HepG2 (cell line): Measurements from ENCODE around the gene INSR. TPM values are rescaled to one million over a fixed set of nuclear protein-coding genes. Genes with fewer than 3 reads are reported as not detected.

ENCODE experiments used
- ATAC-seq: fragments of 200-7000 bp; cut with Tn5 transposase; 3 replicates; pipeline ENCODE4 v1.9.1; 2020; ENCODE audit warnings: mild to moderate bottlenecking, moderate library complexity
- BruUV-seq: library from RNA; stranded (reverse); fragments of 400-500 nt; replicated peaks from 2 replicates; lab custom pipeline; 2021; lab: Mats Ljungman, UMichigan
- CTCF ChIA-PET: fragments of 300-600 bp; formaldehyde crosslinking; extraction: SDS; loops from one replicate; lab custom pipeline; 2021; ENCODE audit warnings: low total read pairs, inconsistent platforms, low intra/inter-chr PET ratio; lab: Yijun Ruan, JAX
- POLR2A ChIA-PET: fragments of 350-600 bp; sonication (Branson Sonifier 250); formaldehyde crosslinking; loops from one replicate; lab custom pipeline; 2020; ENCODE audit warnings: antibody characterized with exemption, inconsistent platforms; lab: Yijun Ruan, JAX
- DNase-seq: peaks from one replicate; pipeline ENCODE4 v3.0.0-alpha.2; 2015; ENCODE audit warnings: low spot score
- FAIRE-seq: peaks from 3 replicates; lab custom pipeline; 2011; peaks lifted over from hg19 to GRCh38; lab: Jason Lieb, UNC
- H2AFZ ChIP-seq: one replicate; pipeline ENCODE4 v1.6.1; 2011; ENCODE audit warnings: low read length, inconsistent platforms
- H3K27ac ChIP-seq: fragments of 300-600 bp; 3 replicates; pipeline ENCODE4 v1.8.0; 2011; ENCODE audit warnings: mixed run types, mild to moderate bottlenecking, mixed read lengths, low read length, inconsistent platforms; ENCODE audit not compliant: insufficient read depth; ENCODE audit errors: extremely low read length
- H3K27me3 ChIP-seq, 2 experiments: fragments of 200-600 bp in 1 of 2; 2 replicates in 1 of 2; 3 replicates in 1 of 2; pipeline versions ENCODE4 v1.6.0 to v1.8.0; 2011; ENCODE audit warnings: low read length in 2 of 2, mild to moderate bottlenecking in 2 of 2, moderate library complexity in 2 of 2, inconsistent platforms in 1 of 2; ENCODE audit not compliant: insufficient read depth in 2 of 2, control insufficient read depth in 1 of 2
- H3K36me3 ChIP-seq, 2 experiments: fragments of 200-600 bp in 1 of 2; replicated peaks in 1 of 2; 2 replicates in 1 of 2; 3 replicates in 1 of 2; pipeline versions ENCODE4 v1.5.1 to v1.8.0; 2011; ENCODE audit warnings: low read length in 2 of 2, inconsistent platforms in 1 of 2; ENCODE audit not compliant: insufficient read depth in 2 of 2, control insufficient read depth in 1 of 2
- H3K4me1 ChIP-seq: 2 replicates; pipeline ENCODE4 v1.5.1; 2012; ENCODE audit warnings: low read length, inconsistent platforms; ENCODE audit not compliant: insufficient read depth
- H3K4me2 ChIP-seq: 2 replicates; pipeline ENCODE4 v1.6.0; 2011; ENCODE audit warnings: low read depth, low read length, inconsistent platforms
- H3K4me3 ChIP-seq, 3 experiments: fragments of 200-600 bp in 1 of 3; sonication (generic), shearing (Covaris generic) in 1 of 3; replicated peaks in 1 of 3; 2 replicates each; pipeline ENCODE4 v1.5.1; 2011 to 2016; ENCODE audit warnings: low read length in 3 of 3, inconsistent platforms in 2 of 3, low read depth in 2 of 3, mild to moderate bottlenecking in 2 of 3, control low read depth in 1 of 3, mixed read lengths in 1 of 3; ENCODE audit not compliant: insufficient read depth in 1 of 3
- H3K79me2 ChIP-seq: one replicate; pipeline ENCODE4 v1.6.1; 2011; ENCODE audit warnings: low read length, inconsistent platforms; ENCODE audit not compliant: insufficient read depth
- H3K9ac ChIP-seq: 2 replicates; pipeline ENCODE4 v1.6.0; 2011; ENCODE audit warnings: mild to moderate bottlenecking, low read depth, low read length, inconsistent platforms; ENCODE audit not compliant: insufficient read depth
- H3K9me3 ChIP-seq: 2 replicates; pipeline ENCODE4 v1.5.1; 2012; ENCODE audit warnings: mild to moderate bottlenecking, low read length
- H4K20me1 ChIP-seq: 2 replicates; pipeline ENCODE4 v1.6.0; 2011; ENCODE audit warnings: inconsistent platforms, mild to moderate bottlenecking, low read length, moderate library complexity; ENCODE audit not compliant: insufficient read depth
- HHEX ChIP-seq: IDR thresholded peaks from 2 replicates; pipeline ENCODE4 v1.6.1; 2016; ENCODE audit warnings: control low read depth
- ZNF614 ChIP-seq: IDR thresholded peaks from 2 replicates; pipeline ENCODE4 v1.6.1; 2018; ENCODE audit warnings: missing biosample characterization, missing genetic modification reagents, inconsistent platforms, borderline replicate concordance
- WGBS: methylation state at CpG from one replicate; pipeline ENCODE4 v1.1.6; 2017; ENCODE audit warnings: low lambda C conversion rate; 5-methylcytosine and 5-hydroxymethylcytosine counted together
- in situ Hi-C: cut with HindIII; loops from 2 replicates; pipeline ENCODE4 v1.10.0; 2017; ENCODE audit warnings: low pct_unique_long_range_greater_than_20kb; ENCODE audit not compliant: extremely low pct_ligation_motif_present
- intact Hi-C: fragments of 100-400 bp; cut with micrococcal nuclease; formaldehyde crosslinking; loops from one replicate; pipeline ENCODE4 v1.10.0; 2022; ENCODE audit not compliant: unreplicated experiment
- polyA plus RNA-seq, 8 experiments: library from polyadenylated mRNA; depleted of rRNA in 3 of 8; stranded (reverse) in 7 of 8; unstranded in 1 of 8; fragments of >200 nt; fragmentation: Illumina TruSeq in 4 of 8; extraction: Trizol in 4 of 8; gene quantifications; 2 replicates each; pipeline versions ENCODE4 v1.2.1 to v1.2.3, GENCODE V29; 2011 to 2016; ENCODE audit warnings: low read depth in 4 of 8, missing spikeins in 1 of 8, mixed read lengths in 1 of 8; ENCODE audit not compliant: insufficient read depth in 1 of 8
- total RNA-seq, 5 experiments: library from RNA; depleted of rRNA; stranded (reverse); fragments of >200 nt; fragmentation: Illumina TruSeq; extraction: Trizol; gene quantifications; 2 replicates each; pipeline ENCODE4 v1.2.3, GENCODE V29; 2016; ENCODE audit warnings: low read depth in 1 of 5
- TF ChIP-seq, protein P1 (sequence below), 2 experiments: fragments of 450-650 bp in 1 of 2; sonication (generic) in 1 of 2; formaldehyde crosslinking in 1 of 2; IDR thresholded peaks; 2 replicates each; pipeline versions ENCODE4 v1.6.1 to v1.8.0; 2016 to 2022; ENCODE audit warnings: antibody characterized with exemption in 1 of 2, mild to moderate bottlenecking in 1 of 2, missing genetic modification reagents in 1 of 2
- TF ChIP-seq, protein P2 (sequence below), 2 experiments: sonication (generic) in 1 of 2; formaldehyde crosslinking in 1 of 2; IDR thresholded peaks; 2 replicates each; pipeline versions ENCODE4 v1.4.0 to v1.6.1; 2016 to 2020; ENCODE audit warnings: borderline replicate concordance in 1 of 2, low read depth in 1 of 2, mild to moderate bottlenecking in 1 of 2, missing genetic modification reagents in 1 of 2

The INSR gene
- total and polyA plus RNA-seq, 2 of the 13 experiments (the other 11 are each of a cell fraction or from before 2014, with no cell fraction given): 24.2 to 29.8 TPM

DNA sequence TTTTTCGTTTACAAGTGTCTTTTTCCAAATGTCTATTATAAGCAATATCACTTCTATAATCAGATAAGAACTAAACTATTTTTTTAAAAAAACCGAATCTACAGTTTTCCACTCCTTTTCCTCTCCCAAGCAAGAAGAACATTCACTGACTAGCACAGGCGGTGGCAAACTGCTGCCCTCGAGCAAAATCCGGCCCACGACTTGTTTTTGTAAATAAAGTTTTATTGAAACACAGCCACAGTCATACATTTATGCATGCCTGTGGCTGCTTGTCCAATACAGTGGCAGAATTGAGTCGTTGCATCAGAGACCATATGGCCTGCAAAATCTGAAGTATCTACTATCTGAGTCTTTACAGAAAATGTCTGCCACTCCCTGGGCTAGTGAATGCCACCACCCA is 27.4 kb downstream of the INSR start:
- WGBS: 95% methylated on average over 7 of the region's 7 CpGs
- peaks cover 48% of the 10 kb centered on the region for H3K79me2 ChIP-seq
- no peak for DNase-seq
- POLR2A ChIA-PET: no interaction called here
- no peak for FAIRE-seq
- TF ChIP-seq, protein P1, sequence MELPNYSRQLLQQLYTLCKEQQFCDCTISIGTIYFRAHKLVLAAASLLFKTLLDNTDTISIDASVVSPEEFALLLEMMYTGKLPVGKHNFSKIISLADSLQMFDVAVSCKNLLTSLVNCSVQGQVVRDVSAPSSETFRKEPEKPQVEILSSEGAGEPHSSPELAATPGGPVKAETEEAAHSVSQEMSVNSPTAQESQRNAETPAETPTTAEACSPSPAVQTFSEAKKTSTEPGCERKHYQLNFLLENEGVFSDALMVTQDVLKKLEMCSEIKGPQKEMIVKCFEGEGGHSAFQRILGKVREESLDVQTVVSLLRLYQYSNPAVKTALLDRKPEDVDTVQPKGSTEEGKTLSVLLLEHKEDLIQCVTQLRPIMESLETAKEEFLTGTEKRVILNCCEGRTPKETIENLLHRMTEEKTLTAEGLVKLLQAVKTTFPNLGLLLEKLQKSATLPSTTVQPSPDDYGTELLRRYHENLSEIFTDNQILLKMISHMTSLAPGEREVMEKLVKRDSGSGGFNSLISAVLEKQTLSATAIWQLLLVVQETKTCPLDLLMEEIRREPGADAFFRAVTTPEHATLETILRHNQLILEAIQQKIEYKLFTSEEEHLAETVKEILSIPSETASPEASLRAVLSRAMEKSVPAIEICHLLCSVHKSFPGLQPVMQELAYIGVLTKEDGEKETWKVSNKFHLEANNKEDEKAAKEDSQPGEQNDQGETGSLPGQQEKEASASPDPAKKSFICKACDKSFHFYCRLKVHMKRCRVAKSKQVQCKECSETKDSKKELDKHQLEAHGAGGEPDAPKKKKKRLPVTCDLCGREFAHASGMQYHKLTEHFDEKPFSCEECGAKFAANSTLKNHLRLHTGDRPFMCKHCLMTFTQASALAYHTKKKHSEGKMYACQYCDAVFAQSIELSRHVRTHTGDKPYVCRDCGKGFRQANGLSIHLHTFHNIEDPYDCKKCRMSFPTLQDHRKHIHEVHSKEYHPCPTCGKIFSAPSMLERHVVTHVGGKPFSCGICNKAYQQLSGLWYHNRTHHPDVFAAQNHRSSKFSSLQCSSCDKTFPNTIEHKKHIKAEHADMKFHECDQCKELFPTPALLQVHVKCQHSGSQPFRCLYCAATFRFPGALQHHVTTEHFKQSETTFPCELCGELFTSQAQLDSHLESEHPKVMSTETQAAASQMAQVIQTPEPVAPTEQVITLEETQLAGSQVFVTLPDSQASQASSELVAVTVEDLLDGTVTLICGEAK (IDR thresholded peaks at IDR 0.05): peak; percentile 72
- TF ChIP-seq, protein P1 (CRISPR knock-in tag; IDR thresholded peaks at IDR 0.05): peak; percentile 99
- TF ChIP-seq HHEX: no peak
- TF ChIP-seq, protein P2, sequence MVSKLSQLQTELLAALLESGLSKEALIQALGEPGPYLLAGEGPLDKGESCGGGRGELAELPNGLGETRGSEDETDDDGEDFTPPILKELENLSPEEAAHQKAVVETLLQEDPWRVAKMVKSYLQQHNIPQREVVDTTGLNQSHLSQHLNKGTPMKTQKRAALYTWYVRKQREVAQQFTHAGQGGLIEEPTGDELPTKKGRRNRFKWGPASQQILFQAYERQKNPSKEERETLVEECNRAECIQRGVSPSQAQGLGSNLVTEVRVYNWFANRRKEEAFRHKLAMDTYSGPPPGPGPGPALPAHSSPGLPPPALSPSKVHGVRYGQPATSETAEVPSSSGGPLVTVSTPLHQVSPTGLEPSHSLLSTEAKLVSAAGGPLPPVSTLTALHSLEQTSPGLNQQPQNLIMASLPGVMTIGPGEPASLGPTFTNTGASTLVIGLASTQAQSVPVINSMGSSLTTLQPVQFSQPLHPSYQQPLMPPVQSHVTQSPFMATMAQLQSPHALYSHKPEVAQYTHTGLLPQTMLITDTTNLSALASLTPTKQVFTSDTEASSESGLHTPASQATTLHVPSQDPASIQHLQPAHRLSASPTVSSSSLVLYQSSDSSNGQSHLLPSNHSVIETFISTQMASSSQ (IDR thresholded peaks at IDR 0.05; ENCODE audit: low read depth): no peak
- TF ChIP-seq, protein P2 (CRISPR knock-in tag; IDR thresholded peaks at IDR 0.05; ENCODE audit: borderline replicate concordance): no peak
- TF ChIP-seq ZNF614 (CRISPR knock-in tag): no peak
- H3K4me3 ChIP-seq: no peak overlapping the region
- no peak for ATAC-seq
- TSS peak; percentile 43 for BruUV-seq
- no peak overlapping the region for H2AFZ ChIP-seq
- CTCF ChIA-PET: no interaction called here
- in situ Hi-C loops: no loop called here
- no peaks in the 10 kb centered on the region for H3K9me3 ChIP-seq
- intact Hi-C loops: no loop called here
- H3K4me2 ChIP-seq: no peak overlapping the region
- H4K20me1 ChIP-seq: peaks cover 27% of the 10 kb centered on the region
- no peak overlapping the region for H3K27ac ChIP-seq
- H3K27me3 ChIP-seq: no peaks in the 10 kb centered on the region
- H3K36me3 ChIP-seq: peaks cover 7 to 39% of the 10 kb centered on the region in 2 experiments
- H3K9ac ChIP-seq: no peak overlapping the region
- peaks cover 4% of the 10 kb centered on the region for H3K4me1 ChIP-seq
